SK-N-SH (cell line): Measurements from ENCODE around the gene SIM2.

Source experiments
- FOSL2 ChIP-seq: IDR thresholded peaks from 2 replicates; pipeline ENCODE4 v1.4.0; 2012; ENCODE audit warnings: low read depth, mild to moderate bottlenecking, moderate library complexity, borderline replicate concordance
- FOXM1 ChIP-seq: IDR thresholded peaks from 2 replicates; pipeline ENCODE4 v1.4.0; 2012; ENCODE audit warnings: low read depth, mild to moderate bottlenecking
- GABPA ChIP-seq: IDR thresholded peaks from 2 replicates; pipeline ENCODE4 v1.4.0; 2012; ENCODE audit warnings: low read depth, mild to moderate bottlenecking
- JUND ChIP-seq: IDR thresholded peaks from 2 replicates; pipeline ENCODE4 v1.4.0; 2012
- MAX ChIP-seq: IDR thresholded peaks from 2 replicates; pipeline ENCODE4 v1.4.0; 2012; ENCODE audit warnings: low read depth
- POLR2AphosphoS5 ChIP-seq: IDR thresholded peaks from 2 replicates; pipeline ENCODE4 v1.6.1; 2012; ENCODE audit warnings: low read depth, low read length
- SMC3 ChIP-seq: IDR thresholded peaks from 2 replicates; pipeline ENCODE4 v1.6.1; 2012; ENCODE audit warnings: low read depth, low read length, improper control_type of control experiment
- TAF1 ChIP-seq: IDR thresholded peaks from 2 replicates; pipeline ENCODE4 v1.6.1; 2012; ENCODE audit warnings: low read depth, mild to moderate bottlenecking, low read length, moderate library complexity, borderline replicate concordance
- TCF12 ChIP-seq: IDR thresholded peaks from 2 replicates; pipeline ENCODE4 v1.4.0; 2012
- YY1 ChIP-seq: IDR thresholded peaks from 2 replicates; pipeline ENCODE4 v1.4.0; 2012; ENCODE audit warnings: low read depth, mild to moderate bottlenecking
- ZBTB33 ChIP-seq: IDR thresholded peaks from 2 replicates; pipeline ENCODE4 v1.4.0; 2012; ENCODE audit warnings: low read depth, borderline replicate concordance
- TF ChIP-seq, protein P1 (sequence below): fragments of 200-600 bp; sonication (generic); IDR thresholded peaks from 2 replicates; pipeline ENCODE4 v1.6.1; 2017; ENCODE audit warnings: antibody characterized with exemption, mild to moderate bottlenecking, moderate library complexity

- TF ChIP-seq ZBTB33 = no peak
- TF ChIP-seq, protein P1, sequence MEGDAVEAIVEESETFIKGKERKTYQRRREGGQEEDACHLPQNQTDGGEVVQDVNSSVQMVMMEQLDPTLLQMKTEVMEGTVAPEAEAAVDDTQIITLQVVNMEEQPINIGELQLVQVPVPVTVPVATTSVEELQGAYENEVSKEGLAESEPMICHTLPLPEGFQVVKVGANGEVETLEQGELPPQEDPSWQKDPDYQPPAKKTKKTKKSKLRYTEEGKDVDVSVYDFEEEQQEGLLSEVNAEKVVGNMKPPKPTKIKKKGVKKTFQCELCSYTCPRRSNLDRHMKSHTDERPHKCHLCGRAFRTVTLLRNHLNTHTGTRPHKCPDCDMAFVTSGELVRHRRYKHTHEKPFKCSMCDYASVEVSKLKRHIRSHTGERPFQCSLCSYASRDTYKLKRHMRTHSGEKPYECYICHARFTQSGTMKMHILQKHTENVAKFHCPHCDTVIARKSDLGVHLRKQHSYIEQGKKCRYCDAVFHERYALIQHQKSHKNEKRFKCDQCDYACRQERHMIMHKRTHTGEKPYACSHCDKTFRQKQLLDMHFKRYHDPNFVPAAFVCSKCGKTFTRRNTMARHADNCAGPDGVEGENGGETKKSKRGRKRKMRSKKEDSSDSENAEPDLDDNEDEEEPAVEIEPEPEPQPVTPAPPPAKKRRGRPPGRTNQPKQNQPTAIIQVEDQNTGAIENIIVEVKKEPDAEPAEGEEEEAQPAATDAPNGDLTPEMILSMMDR = no peak
- TF ChIP-seq YY1 = no peak
- no peak for TF ChIP-seq TCF12
- TF ChIP-seq FOSL2 = no peak
- TF ChIP-seq MAX = no peak
- TF ChIP-seq SMC3 = no peak
- TF ChIP-seq POLR2AphosphoS5 = no peak
- no peak for TF ChIP-seq FOXM1
- no peak for TF ChIP-seq JUND
- no peak for TF ChIP-seq GABPA
- no peak for TF ChIP-seq TAF1
Observed at GRCh38 chr21:36759348-36760083, 60.6 kb downstream of the SIM2 start.
